A549 treated with AZD9567 at 1 μM for 4 hours (cell line): Measurements from ENCODE around the gene AKNA. TPM values are rescaled to one million over a fixed set of nuclear protein-coding genes. Genes with fewer than 3 reads are reported as not detected.

ENCODE experiments used
- total RNA-seq: library from RNA; stranded (reverse); fragments of 200-300 nt; extraction: Qiagen RNA extraction; gene quantifications from 5 replicates; pipeline ENCODE4 v1.2.3, GENCODE V29; 2022; ENCODE audit not compliant: insufficient read depth

The AKNA gene
- 4.2 to 9.7 TPM (median 5.2 TPM) in 5 replicates for total RNA-seq

GRCh38 chr9:114387680-114388356, at the start of gene AKNA:
TSS of gene AKNA (minus strand) at chr9:114387982. CDS start at chr9:114381333, 6,649 bp downstream.

GRCh38 chr9:114329625-114330022, 58.2 kb downstream of the AKNA start, which contains the start of gene ORM2:
TSS of gene ORM2 (plus strand) at chr9:114329869. CDS start at chr9:114329905, 36 bp downstream.

GRCh38 chr9:114322831-114323531, 64.8 kb downstream of the AKNA start, which contains the start of gene ORM1:
TSS of gene ORM1 (plus strand) at chr9:114323098. CDS start at chr9:114323134, 36 bp downstream.

Other genes starting within 250 kb of the AKNA start
- gene COL27A1, start 232.4 kb downstream of the AKNA start, total RNA-seq = 5.9 to 10.7 TPM (median 9.8 TPM) in 5 replicates
- 0.17 TPM in 1 of 5 replicates, not detected in the others for gene ORM1, start 64.9 kb downstream of the AKNA start, total RNA-seq
- gene ORM2, start 58.1 kb downstream of the AKNA start, total RNA-seq = not detected in 5 replicates
- gene WHRN, start 117.5 kb upstream of the AKNA start, total RNA-seq = 2.4 to 7.4 TPM (median 6.7 TPM) in 5 replicates
- gene ATP6V1G1, start 199.8 kb upstream of the AKNA start, total RNA-seq = 118 to 168 TPM (median 121 TPM) in 5 replicates
- gene TMEM268, start 223.3 kb upstream of the AKNA start, total RNA-seq = 10.2 to 13.7 TPM (median 11.0 TPM) in 5 replicates